ENCODE data around the gene LTB4R2.

The LTB4R2 gene

DNA sequence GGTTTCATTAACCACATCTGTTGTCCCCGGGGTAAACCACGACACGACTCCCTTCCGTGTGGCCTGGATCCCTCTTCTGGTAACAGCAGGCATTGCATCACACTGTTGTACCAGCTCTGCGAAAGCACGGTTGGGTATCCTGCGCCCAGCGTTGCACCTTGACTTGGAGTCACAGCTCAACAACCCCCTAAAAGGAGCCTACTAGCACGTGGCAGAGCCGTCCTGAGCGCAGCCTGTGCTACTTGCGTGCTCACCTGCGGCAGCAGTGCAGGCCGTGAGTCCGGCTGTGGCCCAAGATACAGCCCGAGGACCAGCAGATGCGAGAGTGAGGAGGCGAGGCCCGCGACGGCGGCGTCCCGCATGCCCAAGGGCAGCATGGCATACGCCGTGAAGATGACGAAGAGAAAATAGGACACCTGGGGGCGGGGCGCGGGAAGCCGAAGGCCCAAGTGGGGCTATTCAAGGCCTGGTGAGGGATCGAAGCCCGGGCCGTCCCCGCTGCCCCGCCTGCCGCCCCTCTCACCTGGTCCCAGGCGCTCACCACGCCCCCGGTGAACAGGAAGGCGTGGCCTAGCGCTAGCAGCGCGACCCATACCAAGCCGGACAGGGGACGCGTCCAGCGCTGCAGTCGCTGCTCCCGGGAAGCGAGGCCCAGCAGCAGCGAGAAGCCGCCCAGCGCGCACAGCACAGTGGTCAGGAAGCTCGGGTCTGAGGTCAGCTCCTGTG, 22.5 kb downstream of the LTB4R2 start:
- no peak overlapping the region for H3K4me3 ChIP-seq (ENCODE audit: control insufficient read depth, low read depth, low read length)
- TF ChIP-seq, protein P1, sequence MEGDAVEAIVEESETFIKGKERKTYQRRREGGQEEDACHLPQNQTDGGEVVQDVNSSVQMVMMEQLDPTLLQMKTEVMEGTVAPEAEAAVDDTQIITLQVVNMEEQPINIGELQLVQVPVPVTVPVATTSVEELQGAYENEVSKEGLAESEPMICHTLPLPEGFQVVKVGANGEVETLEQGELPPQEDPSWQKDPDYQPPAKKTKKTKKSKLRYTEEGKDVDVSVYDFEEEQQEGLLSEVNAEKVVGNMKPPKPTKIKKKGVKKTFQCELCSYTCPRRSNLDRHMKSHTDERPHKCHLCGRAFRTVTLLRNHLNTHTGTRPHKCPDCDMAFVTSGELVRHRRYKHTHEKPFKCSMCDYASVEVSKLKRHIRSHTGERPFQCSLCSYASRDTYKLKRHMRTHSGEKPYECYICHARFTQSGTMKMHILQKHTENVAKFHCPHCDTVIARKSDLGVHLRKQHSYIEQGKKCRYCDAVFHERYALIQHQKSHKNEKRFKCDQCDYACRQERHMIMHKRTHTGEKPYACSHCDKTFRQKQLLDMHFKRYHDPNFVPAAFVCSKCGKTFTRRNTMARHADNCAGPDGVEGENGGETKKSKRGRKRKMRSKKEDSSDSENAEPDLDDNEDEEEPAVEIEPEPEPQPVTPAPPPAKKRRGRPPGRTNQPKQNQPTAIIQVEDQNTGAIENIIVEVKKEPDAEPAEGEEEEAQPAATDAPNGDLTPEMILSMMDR (IDR thresholded peaks at IDR 0.05; ENCODE audit: control insufficient read depth, insufficient read depth, low read depth, low read length, missing control alignments) = peak; percentile 77
- DNase-seq (ENCODE audit: low read depth) = no peak

DNA sequence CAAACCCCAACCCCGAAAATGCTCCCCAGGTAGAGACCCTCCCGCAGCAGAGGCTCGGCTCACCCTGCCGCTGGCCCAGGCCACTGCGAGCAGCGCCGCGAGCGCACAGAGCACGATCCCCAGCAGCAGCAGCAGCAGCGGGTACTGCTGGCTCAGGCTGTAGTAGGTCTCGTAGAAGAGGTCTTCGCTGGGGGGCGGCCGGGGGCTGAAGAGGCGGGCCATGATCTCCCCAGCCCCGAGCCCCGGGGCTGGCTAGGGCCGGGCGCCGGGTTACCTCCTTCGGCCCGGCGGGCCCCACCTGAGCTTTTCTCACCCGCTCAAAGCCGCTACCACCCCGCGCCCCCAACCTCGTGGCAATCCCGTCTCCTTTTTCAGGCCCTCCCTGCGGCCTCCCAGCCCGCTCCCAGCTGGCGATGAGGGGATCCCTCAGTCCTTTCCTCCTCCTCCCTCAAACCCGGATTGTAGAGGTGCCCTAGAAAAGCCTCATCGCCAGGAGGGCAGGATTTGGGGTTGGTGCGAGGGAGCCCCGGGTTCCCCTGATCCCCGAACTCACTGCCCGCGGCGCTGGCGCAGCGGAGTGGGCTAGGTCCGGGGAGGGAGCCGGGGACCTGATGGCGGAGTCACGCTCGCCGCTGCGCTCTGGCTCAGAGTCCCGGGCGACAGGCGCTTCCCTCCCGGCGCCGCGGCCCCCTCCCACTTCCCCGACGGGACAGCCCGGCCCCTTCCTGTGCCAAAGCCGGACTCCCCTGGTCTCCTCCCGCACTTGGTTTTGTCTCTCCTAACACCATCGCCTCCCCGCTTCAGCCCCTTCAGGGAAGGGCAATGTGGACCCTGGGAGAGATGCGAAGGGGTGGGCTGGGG, 24.7 kb downstream of the LTB4R2 start, which contains the start of gene ADCY4:
ADCY4 (minus strand) TSS at position 641 of the 861 bp plus-strand sequence; CDS start at position 222, 419 bp downstream.
- TF ChIP-seq, protein P1 (IDR thresholded peaks at IDR 0.05; ENCODE audit: control insufficient read depth, insufficient read depth, low read depth, low read length, missing control alignments) = no peak
- DNase-seq (ENCODE audit: low read depth) = no peak
- H3K4me3 ChIP-seq (ENCODE audit: control insufficient read depth, low read depth, low read length) = peak within 1 kb of the TSS; percentile 49

DNA sequence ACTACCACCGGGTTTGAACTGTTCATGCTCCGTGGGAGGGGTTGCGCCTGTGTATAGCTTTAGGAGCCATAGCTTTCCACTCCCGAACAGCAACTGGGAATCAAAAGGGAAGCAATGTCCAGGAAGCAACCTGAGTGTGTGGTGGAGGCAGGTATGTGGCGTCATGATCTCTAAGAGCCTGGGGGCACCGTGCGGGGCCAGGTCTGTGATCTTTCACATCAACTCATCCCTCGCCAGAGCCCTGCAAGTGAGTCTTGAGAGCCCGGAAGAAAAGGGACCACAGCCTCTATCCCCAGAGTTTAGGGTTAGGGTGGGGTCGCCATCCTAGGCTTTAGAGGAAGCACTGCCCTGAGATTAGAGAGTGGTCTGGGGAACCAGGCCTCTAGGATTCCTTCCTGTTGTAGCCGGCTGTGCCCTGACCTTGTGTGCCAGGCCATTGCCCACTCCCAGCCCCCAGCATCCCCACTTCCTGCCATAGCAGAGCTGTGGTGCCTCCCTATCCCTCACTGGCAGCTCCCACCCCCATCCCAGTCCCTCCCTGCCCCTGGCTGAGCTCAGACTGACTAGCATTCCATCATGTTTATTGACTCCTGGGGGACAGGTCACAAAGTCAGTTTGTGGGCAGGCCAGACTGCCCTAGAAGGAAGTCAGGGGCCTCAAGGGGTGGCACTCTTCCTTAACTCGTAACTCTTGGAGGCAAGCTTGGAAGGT, 25.7 kb downstream of the LTB4R2 start:
- H3K4me3 ChIP-seq (ENCODE audit: control insufficient read depth, low read depth, low read length) = no peak overlapping the region
- DNase-seq (ENCODE audit: low read depth) = no peak
- TF ChIP-seq, protein P1 (IDR thresholded peaks at IDR 0.05; ENCODE audit: control insufficient read depth, insufficient read depth, low read depth, low read length, missing control alignments) = no peak

DNA sequence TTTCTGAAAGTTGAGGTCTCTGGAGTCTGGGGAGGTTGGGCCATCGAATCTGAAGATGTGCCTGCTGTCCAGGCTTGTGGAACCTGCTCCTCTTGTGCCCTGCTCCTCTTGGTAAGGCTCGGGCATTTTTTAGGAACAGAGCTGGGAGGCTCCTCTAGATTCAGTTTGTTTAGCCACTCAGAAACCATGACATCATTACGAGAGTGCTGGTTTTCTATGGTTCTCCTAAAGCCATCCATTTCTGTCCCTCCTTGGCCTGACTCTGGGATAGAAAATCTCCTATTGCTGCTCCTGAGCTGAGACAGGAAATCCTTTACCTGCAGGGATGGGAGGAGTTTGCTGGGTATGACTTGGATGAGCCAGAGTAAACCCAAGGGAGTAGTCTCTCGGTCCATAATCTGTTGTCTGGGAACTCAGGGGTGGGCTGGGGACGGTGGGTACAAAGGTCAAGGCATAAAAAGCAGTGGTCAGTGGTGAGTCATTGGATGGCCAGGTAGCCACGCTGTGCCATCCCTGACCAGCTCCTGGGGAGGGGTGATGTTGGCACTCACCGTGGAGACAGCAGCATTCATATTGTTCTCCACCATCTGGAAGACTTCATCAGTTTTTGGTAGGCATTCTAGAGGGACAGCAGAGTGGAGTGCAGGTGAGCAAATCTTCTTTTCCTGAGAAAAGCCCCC, 27.3 kb downstream of the LTB4R2 start:
- TF ChIP-seq, protein P1 (IDR thresholded peaks at IDR 0.05; ENCODE audit: control insufficient read depth, insufficient read depth, low read depth, low read length, missing control alignments) = no peak
- no peak overlapping the region for H3K4me3 ChIP-seq (ENCODE audit: control insufficient read depth, low read depth, low read length)
- DNase-seq (ENCODE audit: low read depth) = no peak

DNA sequence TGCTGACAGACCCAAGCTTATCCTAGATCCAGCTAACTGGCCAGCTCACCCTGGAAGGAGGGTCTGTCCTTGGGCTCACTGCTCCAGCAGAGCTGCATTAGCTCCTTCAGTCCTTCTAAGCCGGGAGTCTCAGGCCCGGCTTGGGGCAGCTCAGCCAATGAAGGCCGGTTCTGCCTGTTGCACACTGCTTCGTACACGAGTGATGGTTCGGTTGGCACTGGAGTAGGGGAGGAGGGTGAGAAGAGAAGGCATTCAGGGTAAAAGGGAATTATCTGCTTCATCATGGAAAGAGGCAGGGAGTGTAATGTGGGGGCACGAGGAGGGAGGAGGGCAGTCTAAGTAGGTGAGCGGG, 27.9 kb downstream of the LTB4R2 start:
- TF ChIP-seq, protein P1 (IDR thresholded peaks at IDR 0.05; ENCODE audit: control insufficient read depth, insufficient read depth, low read depth, low read length, missing control alignments) = no peak
- no peak overlapping the region for H3K4me3 ChIP-seq (ENCODE audit: control insufficient read depth, low read depth, low read length)
- DNase-seq (ENCODE audit: low read depth) = no peak

DNA sequence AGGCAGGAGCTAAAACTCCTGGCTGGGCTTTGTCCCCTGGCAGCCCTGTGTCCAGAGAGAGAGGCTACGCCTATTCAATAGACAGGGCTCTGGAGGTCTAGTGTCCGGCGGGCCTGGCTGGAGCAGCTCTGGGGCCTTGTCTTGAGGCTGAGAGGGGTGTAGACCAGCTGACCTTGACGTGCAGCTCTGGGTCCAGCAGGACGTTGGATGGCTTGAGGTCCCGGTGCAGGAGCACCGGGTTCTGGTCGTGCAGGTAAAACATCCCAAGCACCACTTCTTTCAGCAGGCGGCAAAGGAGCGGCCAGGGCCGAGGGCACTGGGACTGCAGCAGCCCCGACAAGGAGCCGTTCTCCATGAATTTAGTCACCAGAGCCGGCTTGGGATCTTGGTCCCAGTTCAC, 28.9 kb downstream of the LTB4R2 start:
- no peak for DNase-seq (ENCODE audit: low read depth)
- TF ChIP-seq, protein P1 (IDR thresholded peaks at IDR 0.05; ENCODE audit: control insufficient read depth, insufficient read depth, low read depth, low read length, missing control alignments) = no peak
- no peak overlapping the region; the same call in 1 of the 2 replicates for H3K4me3 ChIP-seq (ENCODE audit: control insufficient read depth, low read depth, low read length)
